GM23248 (cell line): ENCODE data around the gene STK16. TPM values are rescaled to one million over a fixed set of nuclear protein-coding genes. Genes with fewer than 3 reads are reported as not detected.

Experiments
- DNase-seq: peaks from one replicate; pipeline ENCODE4 v3.0.0-alpha.2; 2015
- H2AFZ ChIP-seq: fragments of 200-600 bp; sonication (generic); 2 replicates; pipeline ENCODE4 v1.6.1; 2016; ENCODE audit warnings: antibody characterized with exemption
- H3F3A ChIP-seq: fragments of 200-600 bp; sonication (generic); 2 replicates; pipeline ENCODE4 v1.6.1; 2016; ENCODE audit warnings: mild to moderate bottlenecking, antibody characterized with exemption, mixed run types; ENCODE audit not compliant: insufficient read depth
- H3K27ac ChIP-seq: fragments of 200-600 bp; sonication (generic); 2 replicates; pipeline ENCODE4 v1.5.1; 2016; ENCODE audit warnings: mild to moderate bottlenecking
- H3K27me3 ChIP-seq: fragments of 200-600 bp; sonication (generic); replicated peaks from 2 replicates; pipeline ENCODE4 v1.6.1; 2016; ENCODE audit warnings: mild to moderate bottlenecking; ENCODE audit not compliant: insufficient read depth
- H3K36me3 ChIP-seq: fragments of 200-600 bp; sonication (generic); 2 replicates; pipeline ENCODE4 v1.6.1; 2016; ENCODE audit warnings: low read depth, mild to moderate bottlenecking
- H3K4me1 ChIP-seq: fragments of 200-600 bp; sonication (generic); 2 replicates; pipeline ENCODE4 v1.6.1; 2016; ENCODE audit warnings: mild to moderate bottlenecking; ENCODE audit not compliant: insufficient read depth
- H3K4me2 ChIP-seq: fragments of 200-600 bp; sonication (generic); one replicate; pipeline ENCODE4 v1.6.1; 2016; ENCODE audit warnings: mild to moderate bottlenecking; ENCODE audit not compliant: unreplicated experiment
- H3K4me3 ChIP-seq: fragments of 200-600 bp; sonication (generic); 2 replicates; pipeline ENCODE4 v1.5.1; 2016; ENCODE audit warnings: mild to moderate bottlenecking
- H3K79me2 ChIP-seq: fragments of 200-600 bp; sonication (generic); 2 replicates; pipeline ENCODE4 v1.6.1; 2016; ENCODE audit warnings: mild to moderate bottlenecking; ENCODE audit not compliant: insufficient read depth
- H3K9ac ChIP-seq: fragments of 200-600 bp; sonication (generic); 2 replicates; pipeline ENCODE4 v1.6.1; 2016; ENCODE audit warnings: mild to moderate bottlenecking
- H3K9me2 ChIP-seq: fragments of 200-600 bp; sonication (generic); 2 replicates; pipeline ENCODE4 v1.6.1; 2016; ENCODE audit warnings: mixed run types, mild to moderate bottlenecking, moderate library complexity; ENCODE audit not compliant: insufficient read depth
- H3K9me3 ChIP-seq: fragments of 200-600 bp; sonication (generic); one replicate; pipeline ENCODE4 v1.6.1; 2017; ENCODE audit warnings: low read depth
- H4K20me1 ChIP-seq: fragments of 200-600 bp; sonication (generic); 2 replicates; pipeline ENCODE4 v1.6.0; 2016; ENCODE audit not compliant: insufficient read depth
- EZH2 ChIP-seq: fragments of 200-600 bp; sonication (generic); IDR thresholded peaks from 2 replicates; pipeline ENCODE4 v1.6.1; 2018; ENCODE audit warnings: antibody characterized with exemption, mild to moderate bottlenecking; ENCODE audit not compliant: insufficient read depth, poor library complexity, severe bottlenecking
- EZH2phosphoT487 ChIP-seq: fragments of 200-600 bp; sonication (generic); IDR thresholded peaks from 2 replicates; pipeline ENCODE4 v1.6.1; 2018; ENCODE audit warnings: antibody characterized with exemption, moderate library complexity, mild to moderate bottlenecking, low read depth; ENCODE audit not compliant: insufficient read depth
- WGBS, 2 experiments: methylation state at CpG; one replicate each; pipeline ENCODE4 v1.1.6; 2015 to 2017; ENCODE audit warnings: low lambda C conversion rate in 2 of 2, low coverage in 1 of 2; ENCODE audit errors: missing lambda C conversion rate in 2 of 2; 5-methylcytosine and 5-hydroxymethylcytosine counted together
- in situ Hi-C: fragments of 300-500 bp; cut with MboI; formaldehyde crosslinking; loops from 2 replicates; pipeline ENCODE4 v1.15.0; 2020
- polyA plus RNA-seq: library from polyadenylated mRNA; unstranded; fragments of >200 nt; fragmentation: Nextera tagmentation; extraction: Ambion mirVana; gene quantifications from 2 replicates; pipeline ENCODE4 v1.2.1, GENCODE V29; 2016
- total RNA-seq: library from RNA; depleted of rRNA; stranded (reverse); fragments of >200 nt; shearing (Covaris generic); gene quantifications from 2 replicates; pipeline ENCODE4 v1.2.3, GENCODE V29; 2014

The STK16 gene
- total and polyA plus RNA-seq, 2 experiments from 2014 or later = 7.2 to 16.0 TPM

DNA sequence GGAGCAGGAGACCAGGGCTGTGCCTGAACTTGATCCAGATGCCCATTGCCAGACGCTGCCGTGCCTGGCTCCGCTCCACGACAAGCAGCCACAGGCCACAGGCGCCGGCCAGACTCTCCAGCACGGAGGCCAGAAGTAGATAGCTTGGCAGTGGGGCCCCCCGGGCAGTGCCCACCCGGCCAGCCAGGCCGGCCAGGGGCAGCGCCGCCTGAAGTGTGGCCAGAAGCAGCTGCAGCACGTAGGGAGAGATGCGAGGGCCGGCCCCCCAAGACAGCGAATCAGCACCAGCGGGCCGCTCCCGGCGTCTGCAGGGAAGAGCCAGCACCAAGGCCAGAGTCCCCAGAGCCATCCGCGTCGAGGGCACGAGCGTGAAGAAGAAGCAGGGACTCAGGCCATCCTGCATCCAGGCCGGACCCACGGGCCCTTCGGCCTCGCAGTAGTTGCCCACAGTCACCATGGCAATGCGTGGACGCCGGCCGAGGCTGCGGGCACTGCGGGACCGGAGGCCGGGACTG lies 27.0 kb upstream of the STK16 start:
- Histone ChIP-seq H3K27me3 (no peaks in the 10 kb centered on the region), H3K79me2 (peaks cover 11% of the 10 kb centered on the region; the same call in 1 of the 2 replicates), H3K9ac (peak overlapping the region; percentile 83), H3K9me2 (no peaks in the 10 kb centered on the region), H3K4me1 (peaks cover 16% of the 10 kb centered on the region), H3K4me2 (peak overlapping the region; percentile 75), H4K20me1 (no peaks in the 10 kb centered on the region), H3K9me3 (no peaks in the 10 kb centered on the region), H3F3A (peaks cover 17% of the 10 kb centered on the region), H3K4me3 (peak overlapping the region; percentile 69), H2AFZ (peak overlapping the region; percentile 33), H3K36me3 (peaks cover 8% of the 10 kb centered on the region; the same call in 1 of the 2 replicates), H3K27ac (peak overlapping the region; percentile 91)
- 1 to 3% methylated on average over 25 to 33 of the region's 37 CpGs for WGBS, 2 experiments
- peak; percentile 95 for DNase-seq
- TF ChIP-seq EZH2phosphoT487 = no peak
- in situ Hi-C loops = no loop called here

DNA sequence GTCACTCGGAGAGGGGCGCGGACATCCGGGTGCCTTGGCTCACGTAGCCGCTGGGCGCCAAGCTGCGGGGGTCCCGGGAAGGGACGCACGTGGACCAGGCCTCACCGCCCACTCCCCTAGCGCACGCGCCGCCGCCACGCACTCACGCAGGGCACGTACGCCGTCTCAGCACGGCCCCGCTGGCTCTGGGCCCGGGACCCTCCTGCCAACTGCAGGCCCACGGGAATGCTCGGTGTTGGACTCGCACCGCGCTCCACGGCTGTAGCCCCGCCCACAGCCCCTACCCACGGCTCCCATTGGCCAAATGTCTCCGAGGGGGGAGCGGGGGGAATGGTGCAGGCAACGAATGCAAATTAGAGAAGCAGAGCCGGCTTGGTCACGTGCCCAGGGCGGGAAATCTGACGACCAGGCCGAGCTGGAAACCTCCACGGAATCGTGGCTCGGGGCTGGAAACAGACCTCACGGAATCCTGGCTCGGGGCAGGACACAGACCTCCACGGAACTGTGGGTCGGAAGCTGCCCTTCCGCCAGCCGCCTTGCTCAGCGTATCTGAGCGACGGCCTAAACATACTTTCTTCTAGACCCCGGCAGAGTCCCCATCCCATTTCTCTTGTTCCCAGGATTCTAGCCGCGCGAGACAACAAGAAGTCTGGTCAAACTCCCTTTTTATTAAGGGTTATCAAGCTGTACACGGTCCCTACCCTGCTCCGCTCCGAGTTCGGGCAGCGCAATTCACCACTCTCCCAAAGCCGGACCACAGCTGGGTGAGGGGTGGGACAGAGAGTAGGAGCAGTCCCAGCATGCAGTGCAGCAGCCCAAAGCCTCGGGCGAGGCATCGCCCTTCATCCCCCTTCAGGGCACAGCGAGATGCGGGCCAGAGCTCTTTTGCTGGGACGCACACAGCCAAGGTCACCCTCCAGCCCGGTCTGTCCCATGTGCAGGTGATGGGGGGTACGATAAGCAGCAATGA lies 26.3 kb upstream of the STK16 start, which contains the start of gene ABCB6:
Gene ABCB6, minus strand, starts transcription at position 227 of the 970 bp plus-strand sequence. CDS start 285 bp downstream, outside the sequence.
- WGBS, 2 experiments = 6 to 9% methylated on average over 47 to 67 of the region's 71 CpGs
- peak within 1 kb of the TSS; percentile 75 for H3K4me2 ChIP-seq
- TF ChIP-seq EZH2phosphoT487 = no peak
- no peak for TF ChIP-seq EZH2
- peaks cover 17% of the 10 kb centered on the region for H3F3A ChIP-seq
- peak within 1 kb of the TSS; percentile 69 for H3K4me3 ChIP-seq
- no peaks in the 10 kb centered on the region for H3K9me2 ChIP-seq
- H3K36me3 ChIP-seq = peaks cover 15% of the 10 kb centered on the region
- H2AFZ ChIP-seq = peak within 1 kb of the TSS; percentile 35
- peak within 1 kb of the TSS; percentile 91 for H3K27ac ChIP-seq
- H3K79me2 ChIP-seq = peaks cover 11% of the 10 kb centered on the region; the same call in 1 of the 2 replicates
- peaks cover 16% of the 10 kb centered on the region for H3K4me1 ChIP-seq
- DNase-seq = peak; percentile 96
- in situ Hi-C loops = no loop called here
- H3K9ac ChIP-seq = peak within 1 kb of the TSS; percentile 83
- no peaks in the 10 kb centered on the region for H3K27me3 ChIP-seq
- no peaks in the 10 kb centered on the region for H4K20me1 ChIP-seq
- no peaks in the 10 kb centered on the region for H3K9me3 ChIP-seq

DNA sequence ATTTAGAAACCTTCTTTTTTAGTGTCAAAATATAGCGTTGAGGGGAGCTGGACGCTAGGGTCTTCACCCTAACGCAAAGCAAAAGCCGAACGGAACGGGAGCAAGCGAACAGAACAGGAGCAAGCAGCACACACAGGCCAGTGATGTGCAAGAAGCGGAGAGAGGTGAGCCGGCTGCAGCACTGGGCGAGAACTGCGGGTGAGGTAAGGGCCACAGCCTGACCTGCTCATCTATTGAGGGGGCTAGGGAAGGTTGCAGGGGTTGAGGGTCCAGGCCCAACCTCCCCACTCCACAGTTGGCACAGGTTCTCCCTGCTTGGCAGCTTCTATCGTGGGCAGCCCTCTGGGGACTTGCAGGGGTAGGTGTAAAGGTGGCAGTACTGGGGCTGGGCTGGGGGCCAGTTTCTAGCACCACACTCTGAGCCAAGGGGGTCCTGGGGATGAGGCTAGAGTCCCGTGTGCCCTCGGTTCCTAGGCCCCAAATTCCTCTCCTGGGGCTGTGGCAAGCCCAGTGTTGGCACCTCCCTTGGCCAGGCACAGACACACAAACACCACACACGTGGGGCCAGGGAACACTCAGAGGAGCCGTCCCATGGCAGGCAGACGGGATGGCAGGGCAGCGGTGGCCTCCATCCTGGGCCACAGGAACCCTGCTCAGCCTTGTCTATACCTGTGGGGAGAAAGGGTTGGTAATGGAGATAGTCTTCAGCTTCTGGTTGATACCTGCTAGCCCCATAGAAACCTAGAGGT lies 25.3 kb upstream of the STK16 start:
- Histone ChIP-seq H3K4me2 (no peak overlapping the region), H3K4me3 (no peak overlapping the region), H3K9ac (peak overlapping the region; percentile 83; the same call in 1 of the 2 replicates), H3K27me3 (no peaks in the 10 kb centered on the region), H2AFZ (no peak overlapping the region), H3K36me3 (peaks cover 25% of the 10 kb centered on the region), H3K4me1 (peaks cover 16% of the 10 kb centered on the region), H3K27ac (peak overlapping the region; percentile 91; the same call in 1 of the 2 replicates), H3F3A (peaks cover 17% of the 10 kb centered on the region), H3K79me2 (peaks cover 12% of the 10 kb centered on the region; the same call in 1 of the 2 replicates), H3K9me3 (no peaks in the 10 kb centered on the region), H4K20me1 (no peaks in the 10 kb centered on the region), H3K9me2 (no peaks in the 10 kb centered on the region)
- no peak for DNase-seq
- 90 to 92% methylated on average over 15 to 18 of the region's 18 CpGs for WGBS, 2 experiments
- TF ChIP-seq EZH2 (no peak), EZH2phosphoT487 (no peak)
- in situ Hi-C loops = no loop called here
